ENCODE data around the gene TRAPPC10.

Gene TRAPPC10, protein sequence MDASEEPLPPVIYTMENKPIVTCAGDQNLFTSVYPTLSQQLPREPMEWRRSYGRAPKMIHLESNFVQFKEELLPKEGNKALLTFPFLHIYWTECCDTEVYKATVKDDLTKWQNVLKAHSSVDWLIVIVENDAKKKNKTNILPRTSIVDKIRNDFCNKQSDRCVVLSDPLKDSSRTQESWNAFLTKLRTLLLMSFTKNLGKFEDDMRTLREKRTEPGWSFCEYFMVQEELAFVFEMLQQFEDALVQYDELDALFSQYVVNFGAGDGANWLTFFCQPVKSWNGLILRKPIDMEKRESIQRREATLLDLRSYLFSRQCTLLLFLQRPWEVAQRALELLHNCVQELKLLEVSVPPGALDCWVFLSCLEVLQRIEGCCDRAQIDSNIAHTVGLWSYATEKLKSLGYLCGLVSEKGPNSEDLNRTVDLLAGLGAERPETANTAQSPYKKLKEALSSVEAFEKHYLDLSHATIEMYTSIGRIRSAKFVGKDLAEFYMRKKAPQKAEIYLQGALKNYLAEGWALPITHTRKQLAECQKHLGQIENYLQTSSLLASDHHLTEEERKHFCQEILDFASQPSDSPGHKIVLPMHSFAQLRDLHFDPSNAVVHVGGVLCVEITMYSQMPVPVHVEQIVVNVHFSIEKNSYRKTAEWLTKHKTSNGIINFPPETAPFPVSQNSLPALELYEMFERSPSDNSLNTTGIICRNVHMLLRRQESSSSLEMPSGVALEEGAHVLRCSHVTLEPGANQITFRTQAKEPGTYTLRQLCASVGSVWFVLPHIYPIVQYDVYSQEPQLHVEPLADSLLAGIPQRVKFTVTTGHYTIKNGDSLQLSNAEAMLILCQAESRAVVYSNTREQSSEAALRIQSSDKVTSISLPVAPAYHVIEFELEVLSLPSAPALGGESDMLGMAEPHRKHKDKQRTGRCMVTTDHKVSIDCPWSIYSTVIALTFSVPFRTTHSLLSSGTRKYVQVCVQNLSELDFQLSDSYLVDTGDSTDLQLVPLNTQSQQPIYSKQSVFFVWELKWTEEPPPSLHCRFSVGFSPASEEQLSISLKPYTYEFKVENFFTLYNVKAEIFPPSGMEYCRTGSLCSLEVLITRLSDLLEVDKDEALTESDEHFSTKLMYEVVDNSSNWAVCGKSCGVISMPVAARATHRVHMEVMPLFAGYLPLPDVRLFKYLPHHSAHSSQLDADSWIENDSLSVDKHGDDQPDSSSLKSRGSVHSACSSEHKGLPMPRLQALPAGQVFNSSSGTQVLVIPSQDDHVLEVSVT

DNA sequence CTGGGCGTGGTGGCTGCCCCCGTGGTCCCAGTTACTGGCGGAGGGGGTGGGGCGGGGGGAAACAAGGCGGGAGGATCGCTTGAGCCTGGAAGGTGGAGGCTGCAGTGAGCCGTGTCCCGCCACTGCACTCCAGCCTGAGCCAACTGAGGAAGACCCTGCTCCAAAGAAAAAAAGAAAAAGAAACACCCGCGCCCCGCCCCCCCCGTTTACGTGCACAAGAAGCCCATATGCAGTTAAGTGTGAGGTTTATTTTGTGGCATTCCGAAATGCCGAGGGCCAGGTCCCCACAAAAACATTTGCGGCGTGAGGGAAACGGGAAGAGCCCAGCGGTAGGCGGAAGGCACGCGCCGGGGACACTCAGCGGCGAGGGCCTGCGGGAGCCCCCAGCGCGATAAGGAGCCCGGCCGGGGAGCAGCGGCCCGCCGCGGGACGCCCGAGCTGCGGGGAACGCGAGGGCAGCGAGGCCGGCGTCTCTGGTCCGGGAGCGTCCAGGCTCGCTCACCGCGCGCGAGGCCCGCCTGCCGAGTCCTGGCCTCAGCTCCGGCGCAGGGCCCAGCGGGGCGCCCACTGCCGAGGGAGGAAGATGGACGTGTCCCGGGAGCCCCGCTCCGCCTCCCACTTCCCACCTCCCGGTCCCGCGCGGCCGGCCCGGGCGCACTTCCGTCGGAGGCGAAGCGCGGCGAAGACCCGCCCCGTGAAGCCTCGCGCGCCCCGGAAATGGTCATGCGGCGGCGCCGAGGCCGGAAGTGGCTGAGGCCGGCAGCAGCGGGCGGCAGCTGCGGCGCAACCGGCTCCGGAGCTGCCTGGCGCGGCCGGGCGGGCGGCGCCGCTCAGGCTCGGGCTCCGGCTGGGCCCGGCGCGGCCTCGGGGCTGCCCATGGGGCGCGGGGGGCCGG is at the start of gene TRAPPC10:
Gene TRAPPC10 (plus strand): TSS at position 731 of the 895 bp plus-strand sequence. CDS start 185 bp downstream, outside the sequence.
- peak within 1 kb of the TSS; percentile 83 for H3K4me3 ChIP-seq (ENCODE audit: low read depth, low read length)
- H3K4me1 ChIP-seq (ENCODE audit: control insufficient read depth, insufficient read depth, low read length) = peaks cover 6% of the 10 kb centered on the region
- no peaks in the 10 kb centered on the region for H3K36me3 ChIP-seq (ENCODE audit: control insufficient read depth, insufficient read depth, low read length)
- peak within 1 kb of the TSS; percentile 84 for H3K9ac ChIP-seq (ENCODE audit: low read depth, low read length)
- no peaks in the 10 kb centered on the region for H3K27me3 ChIP-seq (ENCODE audit: control insufficient read depth, insufficient read depth, low read length)
- H3K9me3 ChIP-seq (ENCODE audit: control insufficient read depth, insufficient read depth, low read length) = no peaks in the 10 kb centered on the region

- Histone ChIP-seq H3K36me3 (ENCODE audit: control insufficient read depth, insufficient read depth, low read length) (peaks cover 2% of the 10 kb centered on the region), H3K4me1 (ENCODE audit: control insufficient read depth, insufficient read depth, low read length) (no peaks in the 10 kb centered on the region), H3K4me3 (ENCODE audit: low read depth, low read length) (no peak overlapping the region), H3K9ac (ENCODE audit: low read depth, low read length) (no peak overlapping the region), H3K27me3 (ENCODE audit: control insufficient read depth, insufficient read depth, low read length) (no peaks in the 10 kb centered on the region), H3K9me3 (ENCODE audit: control insufficient read depth, insufficient read depth, low read length) (no peaks in the 10 kb centered on the region)
Observed at GRCh38 chr21:43965911-43966585, 46.1 kb upstream of the TRAPPC10 start.

DNA sequence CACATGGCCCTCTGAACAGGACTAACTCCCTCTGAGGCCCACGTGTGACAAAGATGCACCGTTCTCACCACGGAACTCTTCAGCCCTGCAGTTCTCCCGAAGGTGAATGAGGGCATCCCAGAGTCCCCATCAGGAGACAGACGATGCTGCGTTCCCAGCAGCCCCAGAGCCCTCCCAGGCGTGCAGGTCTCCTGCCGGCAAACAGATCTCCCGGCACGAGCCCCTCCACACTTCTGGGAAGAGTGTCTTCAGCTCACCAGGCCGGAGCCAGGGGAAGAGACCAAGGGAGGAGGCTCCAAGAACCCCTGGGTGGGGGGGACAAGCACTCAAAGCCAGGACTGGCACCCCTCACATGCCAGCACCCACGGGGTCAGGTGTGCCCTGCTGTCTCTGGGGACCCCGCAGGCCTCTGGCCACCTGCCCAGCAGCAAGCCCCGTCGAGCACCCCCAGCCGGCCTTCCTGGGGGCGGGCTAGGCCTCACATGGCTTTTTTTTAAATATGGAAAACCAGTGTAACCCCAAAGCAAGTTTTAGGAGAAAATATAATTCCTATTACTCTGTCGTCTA is 45.1 kb upstream of the TRAPPC10 start:
- Histone ChIP-seq H3K36me3 (ENCODE audit: control insufficient read depth, insufficient read depth, low read length) (peaks cover 2% of the 10 kb centered on the region), H3K9ac (ENCODE audit: low read depth, low read length) (no peak overlapping the region), H3K27me3 (ENCODE audit: control insufficient read depth, insufficient read depth, low read length) (no peaks in the 10 kb centered on the region), H3K4me1 (ENCODE audit: control insufficient read depth, insufficient read depth, low read length) (no peaks in the 10 kb centered on the region), H3K4me3 (ENCODE audit: low read depth, low read length) (no peak overlapping the region), H3K9me3 (ENCODE audit: control insufficient read depth, insufficient read depth, low read length) (no peaks in the 10 kb centered on the region)

DNA sequence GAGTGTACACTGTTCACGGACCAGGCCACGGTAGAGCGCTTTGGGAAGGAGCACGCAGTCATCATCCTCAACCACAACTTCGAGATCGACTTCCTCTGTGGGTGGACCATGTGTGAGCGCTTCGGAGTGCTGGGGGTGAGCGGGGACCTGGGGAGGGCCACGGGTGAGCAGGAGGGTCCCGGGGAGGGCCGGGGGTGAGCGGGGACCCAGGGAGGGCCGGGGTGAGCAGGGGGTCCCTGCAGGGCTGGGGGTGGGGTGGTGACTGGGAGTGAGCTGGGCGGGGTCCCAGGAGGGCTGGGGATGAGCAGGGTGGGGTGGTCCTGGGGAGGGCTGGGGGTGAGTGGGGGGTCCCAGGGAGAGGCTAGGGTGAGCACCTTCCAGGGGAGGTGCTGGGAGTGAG is 44.1 kb upstream of the TRAPPC10 start:
- Histone ChIP-seq H3K9ac (ENCODE audit: low read depth, low read length) (no peak overlapping the region), H3K4me1 (ENCODE audit: control insufficient read depth, insufficient read depth, low read length) (no peaks in the 10 kb centered on the region), H3K36me3 (ENCODE audit: control insufficient read depth, insufficient read depth, low read length) (peaks cover 2% of the 10 kb centered on the region), H3K9me3 (ENCODE audit: control insufficient read depth, insufficient read depth, low read length) (no peaks in the 10 kb centered on the region), H3K27me3 (ENCODE audit: control insufficient read depth, insufficient read depth, low read length) (no peaks in the 10 kb centered on the region), H3K4me3 (ENCODE audit: low read depth, low read length) (no peak overlapping the region)

DNA sequence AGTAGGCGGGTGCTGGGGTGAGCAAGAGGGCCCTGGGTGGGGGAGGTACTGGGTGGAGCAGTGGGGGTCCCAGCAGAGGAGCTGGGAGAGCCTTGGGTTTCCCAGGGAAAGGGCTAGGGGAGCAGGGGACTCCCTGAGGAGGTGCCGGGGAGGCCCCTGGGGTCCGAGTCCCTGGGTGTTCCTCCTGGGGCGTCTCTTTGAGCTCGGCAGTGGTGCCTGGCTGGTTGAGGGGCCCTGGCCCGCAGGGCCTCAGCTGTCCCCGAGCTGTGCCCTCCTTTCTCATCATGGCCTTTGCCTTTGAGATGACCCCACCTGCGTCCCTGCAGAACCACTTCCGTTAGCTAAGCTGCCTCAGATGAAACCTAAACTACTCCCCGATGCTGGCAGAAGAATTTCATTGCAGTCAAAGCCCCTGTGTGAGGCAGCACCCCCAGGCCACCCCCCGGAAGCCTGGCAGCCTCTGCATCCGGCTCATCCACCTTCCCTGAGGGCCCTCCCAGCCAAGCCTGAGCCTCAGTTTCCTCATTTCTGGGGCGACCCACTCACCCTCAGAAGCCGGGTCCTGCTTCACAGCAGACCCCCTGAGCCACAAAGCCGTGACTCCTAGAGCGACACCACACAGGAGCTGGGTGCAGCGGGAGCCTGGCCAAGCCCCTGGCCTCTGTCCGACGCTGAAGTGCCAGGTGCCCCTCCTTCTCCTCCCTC is 43.5 kb upstream of the TRAPPC10 start:
- Histone ChIP-seq H3K9ac (ENCODE audit: low read depth, low read length) (no peak overlapping the region), H3K4me1 (ENCODE audit: control insufficient read depth, insufficient read depth, low read length) (no peaks in the 10 kb centered on the region)

GRCh38 chr21:43969115-43969444 is 43.0 kb upstream of the TRAPPC10 start:
- no peak overlapping the region for H3K4me3 ChIP-seq (ENCODE audit: low read depth, low read length)
- H3K9ac ChIP-seq (ENCODE audit: low read depth, low read length) = no peak overlapping the region
- H3K4me1 ChIP-seq (ENCODE audit: control insufficient read depth, insufficient read depth, low read length) = no peaks in the 10 kb centered on the region
- H3K27me3 ChIP-seq (ENCODE audit: control insufficient read depth, insufficient read depth, low read length) = no peaks in the 10 kb centered on the region
- H3K9me3 ChIP-seq (ENCODE audit: control insufficient read depth, insufficient read depth, low read length) = no peaks in the 10 kb centered on the region
- H3K36me3 ChIP-seq (ENCODE audit: control insufficient read depth, insufficient read depth, low read length) = peaks cover 2% of the 10 kb centered on the region

More for the DNA sequence above, 43.5 kb upstream of the TRAPPC10 start:
- peaks cover 2% of the 10 kb centered on the region for H3K36me3 ChIP-seq (ENCODE audit: control insufficient read depth, insufficient read depth, low read length)
- H3K27me3 ChIP-seq (ENCODE audit: control insufficient read depth, insufficient read depth, low read length) = no peaks in the 10 kb centered on the region
- no peaks in the 10 kb centered on the region for H3K9me3 ChIP-seq (ENCODE audit: control insufficient read depth, insufficient read depth, low read length)
- no peak overlapping the region for H3K4me3 ChIP-seq (ENCODE audit: low read depth, low read length)

DNA sequence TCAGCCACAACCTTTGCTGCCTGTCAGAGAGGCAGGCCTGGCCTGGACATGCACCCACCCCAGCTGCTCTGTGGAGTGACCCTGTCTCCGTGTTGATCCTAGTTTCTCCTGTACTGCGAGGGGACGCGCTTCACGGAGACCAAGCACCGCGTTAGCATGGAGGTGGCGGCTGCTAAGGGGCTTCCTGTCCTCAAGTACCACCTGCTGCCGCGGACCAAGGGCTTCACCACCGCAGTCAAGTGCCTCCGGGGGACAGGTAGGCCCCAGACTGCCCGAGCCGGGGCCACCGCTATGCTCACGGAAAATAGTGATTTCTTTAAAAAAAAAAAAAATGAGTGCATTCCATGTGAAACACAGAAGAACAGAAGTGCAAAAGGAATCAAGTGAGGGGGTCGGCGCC is 41.6 kb upstream of the TRAPPC10 start:
- H3K4me3 ChIP-seq (ENCODE audit: low read depth, low read length) = no peak overlapping the region
- H3K9ac ChIP-seq (ENCODE audit: low read depth, low read length) = no peak overlapping the region
- peaks cover 2% of the 10 kb centered on the region for H3K36me3 ChIP-seq (ENCODE audit: control insufficient read depth, insufficient read depth, low read length)
- H3K27me3 ChIP-seq (ENCODE audit: control insufficient read depth, insufficient read depth, low read length) = no peaks in the 10 kb centered on the region
- H3K9me3 ChIP-seq (ENCODE audit: control insufficient read depth, insufficient read depth, low read length) = no peaks in the 10 kb centered on the region
- no peaks in the 10 kb centered on the region for H3K4me1 ChIP-seq (ENCODE audit: control insufficient read depth, insufficient read depth, low read length)

DNA sequence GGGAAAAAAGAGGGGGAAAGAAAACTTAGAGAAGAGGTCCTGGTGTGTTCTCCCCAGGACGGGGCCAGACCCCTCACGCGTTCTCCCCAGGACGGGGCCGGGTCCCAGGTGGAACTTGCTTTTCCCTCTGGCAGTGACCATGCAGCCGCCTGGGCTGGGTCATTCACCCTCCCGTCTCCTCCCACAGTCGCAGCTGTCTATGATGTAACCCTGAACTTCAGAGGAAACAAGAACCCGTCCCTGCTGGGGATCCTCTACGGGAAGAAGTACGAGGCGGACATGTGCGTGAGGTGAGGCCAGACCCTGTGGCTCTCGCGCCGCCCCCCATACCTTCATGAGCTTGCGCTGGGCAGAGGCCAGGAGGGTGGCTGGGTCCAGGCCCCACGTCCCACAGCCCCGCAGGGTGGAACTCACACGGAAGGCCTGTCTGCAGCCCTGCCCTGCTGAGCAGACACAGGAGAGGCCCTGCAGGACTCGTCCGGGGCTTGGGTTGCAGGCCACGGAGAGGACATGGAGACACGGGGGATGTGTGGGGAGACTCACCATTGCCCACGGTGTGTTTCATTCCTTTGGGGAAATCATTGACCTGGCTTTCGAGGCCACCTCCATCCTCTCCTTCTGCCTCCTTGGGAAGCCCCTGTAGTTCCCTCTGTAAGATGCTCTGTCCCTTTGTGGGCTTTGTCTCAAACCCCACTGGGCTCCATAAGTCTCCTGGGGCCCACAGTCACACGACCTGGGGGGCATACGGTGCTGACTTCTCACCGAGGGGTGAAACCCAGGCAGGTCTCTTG is 40.7 kb upstream of the TRAPPC10 start:
- Histone ChIP-seq H3K4me1 (ENCODE audit: control insufficient read depth, insufficient read depth, low read length) (no peaks in the 10 kb centered on the region), H3K36me3 (ENCODE audit: control insufficient read depth, insufficient read depth, low read length) (peaks cover 2% of the 10 kb centered on the region), H3K4me3 (ENCODE audit: low read depth, low read length) (no peak overlapping the region), H3K9me3 (ENCODE audit: control insufficient read depth, insufficient read depth, low read length) (no peaks in the 10 kb centered on the region), H3K27me3 (ENCODE audit: control insufficient read depth, insufficient read depth, low read length) (no peaks in the 10 kb centered on the region), H3K9ac (ENCODE audit: low read depth, low read length) (no peak overlapping the region)

- no peaks in the 10 kb centered on the region for H3K4me1 ChIP-seq (ENCODE audit: control insufficient read depth, insufficient read depth, low read length)
- H3K36me3 ChIP-seq (ENCODE audit: control insufficient read depth, insufficient read depth, low read length) = peaks cover 2% of the 10 kb centered on the region
- no peaks in the 10 kb centered on the region for H3K9me3 ChIP-seq (ENCODE audit: control insufficient read depth, insufficient read depth, low read length)
- H3K4me3 ChIP-seq (ENCODE audit: low read depth, low read length) = no peak overlapping the region
- no peak overlapping the region for H3K9ac ChIP-seq (ENCODE audit: low read depth, low read length)
- H3K27me3 ChIP-seq (ENCODE audit: control insufficient read depth, insufficient read depth, low read length) = no peaks in the 10 kb centered on the region
Observed at GRCh38 chr21:43971992-43972255, 40.2 kb upstream of the TRAPPC10 start.
